H9 (cell line): ENCODE measurements around the gene PDZD2. TPM values are rescaled to one million over a fixed set of nuclear protein-coding genes. Genes with fewer than 3 reads are reported as not detected.

Experiments used
- DNase-seq: peaks from one replicate; pipeline ENCODE4 v3.0.0-alpha.2; 2017
- H2AFZ ChIP-seq: one replicate; pipeline ENCODE4 v1.6.1; 2013; ENCODE audit warnings: mild to moderate bottlenecking, low read length, control low read depth, moderate library complexity
- H2AK5ac ChIP-seq: 2 replicates; pipeline ENCODE4 v1.6.1; 2013; ENCODE audit warnings: low read length, control low read depth, mixed read lengths; ENCODE audit not compliant: insufficient read length
- H2BK120ac ChIP-seq: one replicate; pipeline ENCODE4 v1.6.1; 2013; ENCODE audit warnings: low read depth, mild to moderate bottlenecking, low read length, control low read depth, inconsistent platforms; ENCODE audit not compliant: poor library complexity, severe bottlenecking
- H2BK12ac ChIP-seq: 2 replicates; pipeline ENCODE4 v1.6.1; 2013; ENCODE audit warnings: low read length, control low read depth, mixed read lengths, low read depth; ENCODE audit not compliant: insufficient read length
- H2BK15ac ChIP-seq: 2 replicates; pipeline ENCODE4 v1.6.1; 2013; ENCODE audit warnings: low read depth, low read length, control low read depth
- H2BK20ac ChIP-seq: one replicate; pipeline ENCODE4 v1.6.1; 2013; ENCODE audit warnings: low read depth, mild to moderate bottlenecking, low read length, control low read depth, inconsistent platforms; ENCODE audit not compliant: poor library complexity, severe bottlenecking
- H2BK5ac ChIP-seq: 2 replicates; pipeline ENCODE4 v1.6.1; 2013; ENCODE audit warnings: low read length, control low read depth, mixed read lengths; ENCODE audit not compliant: insufficient read length
- H3K14ac ChIP-seq: 2 replicates; pipeline ENCODE4 v1.6.1; 2013; ENCODE audit warnings: low read length, control low read depth; ENCODE audit not compliant: insufficient read depth
- H3K18ac ChIP-seq: 2 replicates; pipeline ENCODE4 v1.6.1; 2013; ENCODE audit warnings: low read depth, mild to moderate bottlenecking, mixed read lengths, low read length, control low read depth; ENCODE audit not compliant: insufficient read length
- H3K23ac ChIP-seq: 2 replicates; pipeline ENCODE4 v1.6.1; 2013; ENCODE audit warnings: low read length, control low read depth, mixed read lengths, low read depth; ENCODE audit not compliant: insufficient read length
- H3K23me2 ChIP-seq: 2 replicates; pipeline ENCODE4 v1.6.1; 2013; ENCODE audit warnings: low read depth, mild to moderate bottlenecking, mixed read lengths, low read length, control low read depth; ENCODE audit not compliant: insufficient read length, poor library complexity, severe bottlenecking
- H3K27ac ChIP-seq: 2 replicates; pipeline ENCODE4 v1.5.1; 2013; ENCODE audit warnings: low read length, control low read depth, mixed read lengths, low read depth; ENCODE audit not compliant: insufficient read length
- H3K27me3 ChIP-seq: 2 replicates; pipeline ENCODE4 v1.6.1; 2013; ENCODE audit warnings: low read length, control low read depth, inconsistent platforms; ENCODE audit not compliant: insufficient read depth
- H3K4ac ChIP-seq: 2 replicates; pipeline ENCODE4 v1.6.1; 2013; ENCODE audit warnings: low read depth, mild to moderate bottlenecking, control low read depth, inconsistent platforms, low read length, moderate library complexity
- H3K4me1 ChIP-seq: 2 replicates; pipeline ENCODE4 v1.6.1; 2013; ENCODE audit warnings: low read length, control low read depth, inconsistent platforms; ENCODE audit not compliant: insufficient read depth
- H3K4me2 ChIP-seq: 2 replicates; pipeline ENCODE4 v1.6.1; 2013; ENCODE audit warnings: low read length, control low read depth, mixed read lengths; ENCODE audit not compliant: insufficient read length, insufficient read depth
- H3K56ac ChIP-seq: 2 replicates; pipeline ENCODE4 v1.6.1; 2013; ENCODE audit warnings: low read depth, mild to moderate bottlenecking, mixed read lengths, low read length, control low read depth; ENCODE audit not compliant: insufficient read length
- H3K79me1 ChIP-seq: 2 replicates; pipeline ENCODE4 v1.6.1; 2013; ENCODE audit warnings: low read depth, mild to moderate bottlenecking, moderate library complexity, low read length, control low read depth, inconsistent platforms; ENCODE audit not compliant: insufficient read depth, poor library complexity, severe bottlenecking
- H3K79me2 ChIP-seq: 2 replicates; pipeline ENCODE4 v1.6.1; 2013; ENCODE audit warnings: low read length, control low read depth, inconsistent platforms; ENCODE audit not compliant: insufficient read depth
- H3K9ac ChIP-seq: 2 replicates; pipeline ENCODE4 v1.6.1; 2013; ENCODE audit warnings: low read length, control low read depth, mixed read lengths; ENCODE audit not compliant: insufficient read length; ENCODE audit errors: extremely low read depth
- H3K9me3 ChIP-seq: one replicate; pipeline ENCODE4 v1.6.1; 2013; ENCODE audit warnings: low read depth, low read length, inconsistent platforms; ENCODE audit not compliant: control insufficient read depth
- H3T11ph ChIP-seq: one replicate; pipeline ENCODE4 v1.6.1; 2013; ENCODE audit warnings: mild to moderate bottlenecking, low read length, control low read depth, inconsistent platforms
- H4K20me1 ChIP-seq: one replicate; pipeline ENCODE4 v1.6.1; 2013; ENCODE audit not compliant: control insufficient read depth, insufficient read length, insufficient read depth
- H4K5ac ChIP-seq: 2 replicates; pipeline ENCODE4 v1.6.1; 2013; ENCODE audit warnings: low read depth, mild to moderate bottlenecking, mixed read lengths, low read length, control low read depth; ENCODE audit not compliant: insufficient read length
- H4K8ac ChIP-seq: replicated peaks from 2 replicates; pipeline ENCODE4 v1.6.1; 2013; ENCODE audit warnings: low read length, control low read depth, mixed read lengths, low read depth; ENCODE audit not compliant: insufficient read length
- H4K91ac ChIP-seq: 2 replicates; pipeline ENCODE4 v1.6.1; 2013; ENCODE audit warnings: low read depth, mild to moderate bottlenecking, moderate library complexity, mixed read lengths, low read length, control low read depth; ENCODE audit not compliant: insufficient read length
- H3K27ac Mint-ChIP-seq, 3 experiments: 2 replicates in 2 of 3; 3 replicates in 1 of 3; pipeline ENCODE4 v1.8.0; 2020 to 2021; ENCODE audit warnings: mixed read lengths in 3 of 3, mild to moderate bottlenecking in 1 of 3, moderate library complexity in 1 of 3
- H3K27me3 Mint-ChIP-seq: 2 replicates; pipeline ENCODE4 v1.8.0; 2021; ENCODE audit warnings: low read depth, mild to moderate bottlenecking, moderate library complexity, mixed read lengths
- H3K36me3 Mint-ChIP-seq, 3 experiments: 2 replicates in 2 of 3; 3 replicates in 1 of 3; pipeline ENCODE4 v1.8.0; 2020 to 2021; ENCODE audit warnings: low read depth in 3 of 3, mixed read lengths in 3 of 3; ENCODE audit not compliant: insufficient read depth in 1 of 3
- H3K4me1 Mint-ChIP-seq, 2 experiments: 2 replicates each; pipeline ENCODE4 v1.8.0; 2020; ENCODE audit warnings: mixed read lengths in 2 of 2
- H3K4me3 Mint-ChIP-seq, 2 experiments: 2 replicates in 1 of 2; 3 replicates in 1 of 2; pipeline ENCODE4 v1.8.0; 2020 to 2021; ENCODE audit warnings: mild to moderate bottlenecking in 2 of 2, mixed read lengths in 2 of 2, moderate library complexity in 1 of 2
- H3K9me3 Mint-ChIP-seq, 2 experiments: 2 replicates in 1 of 2; 3 replicates in 1 of 2; pipeline ENCODE4 v1.8.0; 2020; ENCODE audit warnings: mild to moderate bottlenecking in 2 of 2, mixed read lengths in 2 of 2, moderate library complexity in 1 of 2
- CTCF ChIP-seq: fragments of 200-600 bp; sonication (generic); conservative IDR thresholded peaks from 3 replicates; pipeline ENCODE4 v1.8.0; 2021; ENCODE audit warnings: antibody characterized with exemption, mild to moderate bottlenecking
- WGBS: extraction: QIAGEN DNeasy Blood & Tissue Kit; methylation state at CpG from one replicate; pipeline ENCODE4 v1.1.7; 2013; ENCODE audit warnings: missing lambda C conversion rate, low lambda C conversion rate, mixed read lengths; ENCODE audit not compliant: insufficient read length; ENCODE audit errors: extremely low coverage; 5-methylcytosine and 5-hydroxymethylcytosine counted together
- total RNA-seq: library from RNA; stranded (reverse); gene quantifications from 2 replicates; pipeline ENCODE4 v1.2.1, GENCODE V29; 2021

PDZD2 gene
- total RNA-seq, 1 experiment from 2014 or later = 9.9 TPM

- Mint-ChIP-seq H3K4me1 (0 out of 4 replicates have a peak, but pooled peaks cover under 1 to 2% of the 10 kb centered on the region in 2 experiments), H3K36me3 (peaks cover 3 to 81% (median 26%) of the 10 kb centered on the region in 3 experiments; a peak in 6 of 7 replicates), H3K4me3 (no peak overlapping the region), H3K27ac (no peak overlapping the region; a peak in 1 of 7 replicates), H3K9me3 (no peaks in the 10 kb centered on the region), H3K27me3 (no peaks in the 10 kb centered on the region)
- H4K5ac ChIP-seq = no peak overlapping the region
- no peak overlapping the region for H3K27ac ChIP-seq
- no peak for DNase-seq
- H3K23me2 ChIP-seq = no peaks in the 10 kb centered on the region
- no peak overlapping the region for H2BK15ac ChIP-seq
- H3T11ph ChIP-seq = no peak overlapping the region
- H3K9me3 ChIP-seq = no peaks in the 10 kb centered on the region
- H3K27me3 ChIP-seq = no peaks in the 10 kb centered on the region
- H3K4ac ChIP-seq = no peak overlapping the region
- no peak overlapping the region for H2AK5ac ChIP-seq
- no peak overlapping the region for H2BK120ac ChIP-seq
- H4K91ac ChIP-seq = no peak overlapping the region
- H3K18ac ChIP-seq = no peak overlapping the region
- H3K14ac ChIP-seq = no peak overlapping the region
- H2BK12ac ChIP-seq = no peak overlapping the region
- TF ChIP-seq CTCF = no peak
- WGBS = no CpG with 5 or more reads among the region's 9 CpGs
- no peak overlapping the region for H3K9ac ChIP-seq
- no peaks in the 10 kb centered on the region for H4K20me1 ChIP-seq
- H2BK20ac ChIP-seq = no peak overlapping the region
- no peaks in the 10 kb centered on the region for H3K79me2 ChIP-seq
- no peak overlapping the region for H2AFZ ChIP-seq
- H2BK5ac ChIP-seq = no peak overlapping the region
- no peak overlapping the region for H3K23ac ChIP-seq
- H3K4me1 ChIP-seq = no peaks in the 10 kb centered on the region
- no peak overlapping the region for H3K4me2 ChIP-seq
- H3K56ac ChIP-seq = no peak overlapping the region
- no peaks in the 10 kb centered on the region for H3K79me1 ChIP-seq
- H4K8ac ChIP-seq = no peak overlapping the region
Measured at GRCh38 chr5:32098291-32098690, 459.4 kb downstream of the PDZD2 start.
